Measurements from ENCODE around the gene ZNF587. TPM values are rescaled to one million over a fixed set of nuclear protein-coding genes. Genes with fewer than 3 reads are reported as not detected.
"Not testable (repeated sequence)": the region's sequence is repeated elsewhere in the genome, so short reads cannot be mapped to it uniquely, and the experiment has no call there.

The ZNF587 gene
- total and polyA plus RNA-seq, 2 experiments from 2014 or later: 8.8 to 36.8 TPM

DNA sequence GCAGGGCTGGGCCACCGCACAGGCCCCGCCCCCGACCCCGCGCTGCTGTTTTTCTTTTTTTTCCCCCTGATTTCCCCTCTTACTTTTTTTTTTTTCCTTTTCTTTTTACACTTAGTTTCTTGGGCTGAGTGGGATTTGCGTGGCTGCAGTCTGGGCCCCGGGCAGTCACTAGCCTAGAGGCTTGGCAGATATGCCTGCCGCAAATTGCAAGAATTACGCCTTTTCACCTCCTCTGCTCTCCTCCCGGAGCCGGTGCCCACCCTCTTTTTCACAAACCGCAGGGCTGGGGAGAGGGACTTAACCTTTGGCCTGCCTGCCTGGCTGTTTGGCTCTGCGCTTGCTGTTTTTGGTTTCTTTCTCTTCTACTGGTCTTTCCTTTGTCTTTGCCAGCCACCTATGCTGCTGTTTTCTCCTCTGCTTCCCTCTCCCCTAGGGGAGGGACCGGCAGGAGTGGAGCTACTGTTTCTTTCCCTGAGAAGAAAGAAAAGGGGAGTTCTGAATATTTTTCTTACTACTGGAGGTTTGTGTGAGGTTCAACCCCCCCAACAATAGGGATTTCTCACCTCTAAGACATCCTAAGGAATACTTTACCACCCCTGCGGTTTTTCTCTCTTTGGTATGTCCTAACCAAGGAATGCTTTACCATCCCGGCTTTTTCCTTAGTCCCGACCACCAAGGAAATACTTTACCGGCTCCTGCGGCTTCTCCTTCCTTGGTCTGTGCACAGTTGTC lies 45.9 kb upstream of the ZNF587 start:
- no peaks in the 10 kb centered on the region for H3K9me3 ChIP-seq (ENCODE audit: low read depth)
- H3K79me2 ChIP-seq: peaks cover 60% of the 10 kb centered on the region
- no peak for TF ChIP-seq EZH2 (IDR thresholded peaks at IDR 0.05; ENCODE audit: borderline replicate concordance)
- TF ChIP-seq, protein P1, sequence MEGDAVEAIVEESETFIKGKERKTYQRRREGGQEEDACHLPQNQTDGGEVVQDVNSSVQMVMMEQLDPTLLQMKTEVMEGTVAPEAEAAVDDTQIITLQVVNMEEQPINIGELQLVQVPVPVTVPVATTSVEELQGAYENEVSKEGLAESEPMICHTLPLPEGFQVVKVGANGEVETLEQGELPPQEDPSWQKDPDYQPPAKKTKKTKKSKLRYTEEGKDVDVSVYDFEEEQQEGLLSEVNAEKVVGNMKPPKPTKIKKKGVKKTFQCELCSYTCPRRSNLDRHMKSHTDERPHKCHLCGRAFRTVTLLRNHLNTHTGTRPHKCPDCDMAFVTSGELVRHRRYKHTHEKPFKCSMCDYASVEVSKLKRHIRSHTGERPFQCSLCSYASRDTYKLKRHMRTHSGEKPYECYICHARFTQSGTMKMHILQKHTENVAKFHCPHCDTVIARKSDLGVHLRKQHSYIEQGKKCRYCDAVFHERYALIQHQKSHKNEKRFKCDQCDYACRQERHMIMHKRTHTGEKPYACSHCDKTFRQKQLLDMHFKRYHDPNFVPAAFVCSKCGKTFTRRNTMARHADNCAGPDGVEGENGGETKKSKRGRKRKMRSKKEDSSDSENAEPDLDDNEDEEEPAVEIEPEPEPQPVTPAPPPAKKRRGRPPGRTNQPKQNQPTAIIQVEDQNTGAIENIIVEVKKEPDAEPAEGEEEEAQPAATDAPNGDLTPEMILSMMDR (IDR thresholded peaks at IDR 0.05; ENCODE audit: poor library complexity): no peak
- TF ChIP-seq EZH2phosphoT487 (IDR thresholded peaks at IDR 0.05; ENCODE audit: low read depth, severe bottlenecking, unreplicated experiment): no peak
- DNase-seq (ENCODE audit: low spot score): peak; percentile 61
- no peaks in the 10 kb centered on the region for H4K20me1 ChIP-seq (ENCODE audit: insufficient read depth, poor library complexity, severe bottlenecking)
- peaks cover 18% of the 10 kb centered on the region for H3K4me1 ChIP-seq (ENCODE audit: insufficient read depth)
- no peaks in the 10 kb centered on the region for H3K27me3 ChIP-seq
- H2AFZ ChIP-seq: peak overlapping the region; percentile 54
- H3K27ac ChIP-seq: peak overlapping the region; percentile 96
- no peaks in the 10 kb centered on the region for H3K9me2 ChIP-seq (replicated peaks; ENCODE audit: insufficient read depth)
- peak overlapping the region; percentile 43 for H3K4me3 ChIP-seq
- no peaks in the 10 kb centered on the region for H3K36me3 ChIP-seq (replicated peaks; ENCODE audit: insufficient read depth, low read depth)
- 3% methylated on average over 16 of the region's 19 CpGs for WGBS (ENCODE audit: low lambda C conversion rate, missing lambda C conversion rate)
- peak overlapping the region; percentile 86 for H3K4me2 ChIP-seq

DNA sequence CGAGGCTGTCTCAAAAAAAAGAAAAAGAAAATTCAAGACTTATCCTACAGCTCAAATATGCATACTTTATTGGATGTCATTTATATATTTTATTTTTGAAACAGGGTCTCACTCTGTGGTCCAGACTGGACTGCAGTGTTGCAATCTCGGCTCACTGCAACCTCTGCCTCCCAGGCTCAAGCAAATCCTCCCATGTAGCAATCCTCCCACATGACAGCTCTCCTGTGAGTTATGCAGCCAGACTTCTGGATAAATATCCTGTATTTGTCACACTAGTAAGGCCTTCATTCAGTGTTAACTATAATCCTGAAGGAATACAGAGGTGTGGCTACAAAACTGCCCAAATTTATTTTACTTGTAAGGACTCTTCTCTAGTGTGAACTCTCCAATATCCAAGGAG lies 42.1 kb upstream of the ZNF587 start:
- H3K79me2 ChIP-seq: peaks cover 58% of the 10 kb centered on the region
- WGBS (ENCODE audit: low lambda C conversion rate, missing lambda C conversion rate): 95% methylated on average over 2 of the region's 2 CpGs
- TF ChIP-seq EZH2phosphoT487 (IDR thresholded peaks at IDR 0.05; ENCODE audit: low read depth, severe bottlenecking, unreplicated experiment) (no peak), EZH2 (IDR thresholded peaks at IDR 0.05; ENCODE audit: borderline replicate concordance) (no peak)
- TF ChIP-seq, protein P1 (IDR thresholded peaks at IDR 0.05; ENCODE audit: poor library complexity): no peak

DNA sequence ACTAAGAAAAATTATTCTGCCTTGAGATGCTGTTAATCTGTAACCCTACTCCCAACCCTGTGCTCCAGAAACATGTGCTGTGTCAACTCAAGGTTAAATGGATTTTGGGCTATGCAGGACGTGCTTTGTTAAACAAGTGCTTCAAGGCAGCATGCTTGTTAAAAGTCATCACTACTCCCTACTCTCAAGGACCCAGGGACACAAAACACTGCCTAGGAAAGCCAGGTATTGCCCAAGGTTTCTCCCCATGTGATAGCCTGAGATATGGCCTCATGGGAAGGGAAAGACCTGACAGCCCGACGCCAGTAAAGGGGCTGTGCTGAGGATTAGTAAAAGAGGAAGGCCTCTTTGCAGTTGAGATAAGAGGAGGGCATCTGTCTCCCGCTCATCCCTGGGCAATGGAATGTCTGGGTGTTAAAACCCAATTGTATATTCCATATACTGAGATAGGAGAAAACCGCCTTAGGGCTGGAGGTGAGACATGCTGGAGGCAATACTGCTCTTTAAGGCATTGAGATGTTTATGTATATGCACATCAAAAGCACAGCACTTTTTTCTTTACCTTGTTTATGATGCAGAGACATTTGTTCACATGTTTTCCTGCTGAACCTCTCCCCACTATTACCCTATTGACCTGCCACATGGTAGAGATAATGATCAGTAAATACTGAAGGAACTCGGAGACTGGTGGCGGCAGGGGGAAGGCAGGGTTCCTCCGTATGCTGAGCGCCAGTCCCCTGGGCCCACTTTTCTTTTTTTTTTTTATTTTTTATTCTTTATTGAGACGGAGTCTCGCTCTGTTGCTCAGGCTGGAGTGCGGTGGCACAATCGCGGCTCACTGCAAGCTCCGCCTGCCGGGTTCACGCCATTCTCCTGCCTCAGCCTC lies 39.0 kb upstream of the ZNF587 start:
- peak overlapping the region; percentile 94 for H3K27ac ChIP-seq
- not testable (repeated sequence) for H3K36me3 ChIP-seq (replicated peaks; ENCODE audit: insufficient read depth, low read depth); H3K9me2 ChIP-seq (replicated peaks; ENCODE audit: insufficient read depth); H3K27me3 ChIP-seq; H3K9me3 ChIP-seq (ENCODE audit: low read depth); H2AFZ ChIP-seq; H4K20me1 ChIP-seq (ENCODE audit: insufficient read depth, poor library complexity, severe bottlenecking); H3K4me3 ChIP-seq
- H3K4me2 ChIP-seq: peak overlapping the region; percentile 76
- peaks cover 26% of the 10 kb centered on the region for H3K4me1 ChIP-seq (ENCODE audit: insufficient read depth)
- 35% methylated on average over 17 of the region's 17 CpGs for WGBS (ENCODE audit: low lambda C conversion rate, missing lambda C conversion rate)
- H3K79me2 ChIP-seq: peaks cover 65% of the 10 kb centered on the region
- peak; percentile 60 for DNase-seq (ENCODE audit: low spot score)

More for the DNA sequence above, 42.1 kb upstream of the ZNF587 start:
- no peak overlapping the region for H3K4me2 ChIP-seq
- H4K20me1 ChIP-seq (ENCODE audit: insufficient read depth, poor library complexity, severe bottlenecking): no peaks in the 10 kb centered on the region
- DNase-seq (ENCODE audit: low spot score): no peak
- H3K4me1 ChIP-seq (ENCODE audit: insufficient read depth): peaks cover 29% of the 10 kb centered on the region
- H3K27me3 ChIP-seq: no peaks in the 10 kb centered on the region
- no peak overlapping the region for H2AFZ ChIP-seq
- H3K9me2 ChIP-seq (replicated peaks; ENCODE audit: insufficient read depth): no peaks in the 10 kb centered on the region
- H3K27ac ChIP-seq: peak overlapping the region; percentile 29
- H3K9me3 ChIP-seq (ENCODE audit: low read depth): no peaks in the 10 kb centered on the region
- H3K4me3 ChIP-seq: no peak overlapping the region
- H3K36me3 ChIP-seq (replicated peaks; ENCODE audit: insufficient read depth, low read depth): no peaks in the 10 kb centered on the region

DNA sequence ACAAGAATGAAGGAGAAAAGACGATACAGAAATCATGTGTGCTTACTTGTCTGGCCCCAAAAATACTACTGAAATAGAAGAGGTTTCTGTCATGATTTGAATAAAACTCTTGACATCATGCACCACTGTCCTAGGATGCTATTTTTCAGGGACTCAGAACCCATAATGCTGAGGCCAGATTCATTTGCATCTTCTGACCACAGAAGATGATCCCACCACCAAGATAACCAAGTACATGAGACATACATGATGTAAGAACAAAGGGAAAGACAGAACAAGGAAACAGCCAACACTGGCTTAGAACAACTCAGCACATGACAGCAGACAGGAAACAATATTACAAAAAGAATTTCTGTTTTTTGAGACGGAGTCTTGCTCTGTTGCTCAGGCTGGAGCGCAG lies 37.4 kb upstream of the ZNF587 start:
- Histone ChIP-seq H3K36me3 (replicated peaks; ENCODE audit: insufficient read depth, low read depth) (no peaks in the 10 kb centered on the region), H2AFZ (no peak overlapping the region), H3K4me1 (ENCODE audit: insufficient read depth) (peaks cover 25% of the 10 kb centered on the region), H3K9me2 (replicated peaks; ENCODE audit: insufficient read depth) (no peaks in the 10 kb centered on the region), H3K4me2 (peak overlapping the region; percentile 76), H3K79me2 (peaks cover 51% of the 10 kb centered on the region), H4K20me1 (ENCODE audit: insufficient read depth, poor library complexity, severe bottlenecking) (no peaks in the 10 kb centered on the region), H3K27ac (peak overlapping the region; percentile 94), H3K9me3 (ENCODE audit: low read depth) (no peaks in the 10 kb centered on the region), H3K27me3 (no peaks in the 10 kb centered on the region), H3K4me3 (no peak overlapping the region)
- TF ChIP-seq EZH2 (IDR thresholded peaks at IDR 0.05; ENCODE audit: borderline replicate concordance) (no peak), EZH2phosphoT487 (IDR thresholded peaks at IDR 0.05; ENCODE audit: low read depth, severe bottlenecking, unreplicated experiment) (no peak)
- TF ChIP-seq, protein P1 (IDR thresholded peaks at IDR 0.05; ENCODE audit: poor library complexity): no peak
- DNase-seq (ENCODE audit: low spot score): no peak
- WGBS (ENCODE audit: low lambda C conversion rate, missing lambda C conversion rate): 93% methylated on average over 3 of the region's 3 CpGs

DNA sequence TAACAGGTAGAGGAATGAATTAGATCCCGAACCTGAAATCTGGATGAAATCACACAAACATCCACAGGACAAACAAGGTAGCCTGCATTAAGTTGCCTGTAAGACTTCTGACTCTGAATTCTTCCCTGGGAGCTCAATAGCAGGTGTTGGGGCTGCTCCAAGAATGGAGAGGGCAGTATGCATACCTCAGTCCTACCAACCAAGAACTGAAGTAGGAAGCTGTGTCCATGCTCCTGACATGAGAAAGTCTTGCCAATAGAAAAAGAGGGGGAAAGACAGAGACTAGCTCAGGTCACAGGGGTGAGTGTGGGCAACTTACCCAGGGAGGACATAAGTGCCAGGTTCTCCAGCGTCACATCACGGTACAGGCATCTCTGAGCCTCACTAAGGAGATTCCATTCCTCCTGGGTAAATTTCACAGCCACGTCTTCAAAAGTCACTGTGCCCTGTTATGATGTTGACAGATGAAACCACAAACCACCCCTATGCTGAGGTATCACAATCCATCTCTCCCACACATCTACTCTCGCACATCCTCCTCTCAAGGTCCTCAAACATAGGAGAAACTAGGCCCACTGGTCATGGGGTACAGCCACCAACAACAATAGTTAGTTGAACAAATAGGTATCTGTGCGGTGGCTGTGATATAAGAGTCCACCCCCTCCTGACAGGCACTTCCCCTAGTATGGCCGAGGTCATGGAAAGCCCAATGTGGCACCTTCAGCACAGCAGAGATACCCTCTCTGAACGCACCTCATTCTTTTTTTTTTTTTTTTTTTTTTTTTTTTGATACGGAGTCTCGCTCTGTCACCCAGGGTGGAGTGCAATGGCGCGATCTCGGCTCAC lies 36.5 kb upstream of the ZNF587 start:
- peaks cover 25% of the 10 kb centered on the region for H3K4me1 ChIP-seq (ENCODE audit: insufficient read depth)

More for the DNA sequence above, 36.5 kb upstream of the ZNF587 start:
- DNase-seq (ENCODE audit: low spot score); H4K20me1 ChIP-seq (ENCODE audit: insufficient read depth, poor library complexity, severe bottlenecking); H2AFZ ChIP-seq; H3K36me3 ChIP-seq (replicated peaks; ENCODE audit: insufficient read depth, low read depth); H3K9me3 ChIP-seq (ENCODE audit: low read depth); H3K27me3 ChIP-seq; H3K9me2 ChIP-seq (replicated peaks; ENCODE audit: insufficient read depth): not testable (repeated sequence)
- peak overlapping the region; percentile 70 for H3K4me3 ChIP-seq
- H3K4me2 ChIP-seq: peak overlapping the region; percentile 76
- H3K79me2 ChIP-seq: peaks cover 50% of the 10 kb centered on the region
- H3K27ac ChIP-seq: peak overlapping the region; percentile 94
- WGBS (ENCODE audit: low lambda C conversion rate, missing lambda C conversion rate): 74% methylated on average over 11 of the region's 13 CpGs
